ENCODE measurements around the gene TMEM98. TPM values are rescaled to one million over a fixed set of nuclear protein-coding genes. Genes with fewer than 3 reads are reported as not detected.

The TMEM98 gene
- total and polyA plus RNA-seq, 9 of the 15 experiments (the other 6 are each of a cell fraction or from before 2014, with no cell fraction given), result 33.5 to 164 (median 84.7) TPM

- no peak for TF ChIP-seq CBX8 (IDR thresholded peaks at IDR 0.05; ENCODE audit: borderline replicate concordance, extremely low read depth, low read depth, low read length, poor library complexity, severe bottlenecking)
- peak; percentile 27 for TF ChIP-seq CBFA2T2 (conservative IDR thresholded peaks at IDR 0.05)
- TF ChIP-seq MED1 (CRISPR knock-in tag; IDR thresholded peaks at IDR 0.05; ENCODE audit: borderline replicate concordance), result no peak
- no peak for TF ChIP-seq HOXB6 (CRISPR knock-in tag; IDR thresholded peaks at IDR 0.05; ENCODE audit: borderline replicate concordance)
These were observed 45.9 kb upstream of the TMEM98 start (continued) for GRCh38 chr17:32882029-32882428.

- DNase-seq (ENCODE audit: extremely low read depth in 1 of 4, low spot score in 3 of 4) (peak; percentile 47 to 80 (median 60)), FAIRE-seq (peak; percentile 67), ATAC-seq (peak; percentile 75)
- peak overlapping the region; percentile 43 for H3K4me2 ChIP-seq (ENCODE audit: insufficient read depth, low read length)
- WGBS (ENCODE audit: insufficient coverage, low coverage, missing lambda C conversion rate), result 28% methylated on average over 4 of the region's 4 CpGs
- peak overlapping the region; percentile 40 for H2AFZ ChIP-seq (ENCODE audit: low read depth, low read length)
- BruUV-seq (replicated peaks), result no TSS peak
- H3K27me3 ChIP-seq (ENCODE audit: control insufficient read depth in 2 of 2, insufficient read depth in 2 of 2, low read length in 2 of 2), result no peaks in the 10 kb centered on the region
- POLR2A ChIA-PET, result interaction anchor here (0.6 to 0.8 kb wide), 2 partner anchors 170 to 411 kb away, joined by 3 to 4 read pairs; no protein-coding TSS in a partner anchor
- no peaks in the 10 kb centered on the region for H3K9me1 ChIP-seq (ENCODE audit: control insufficient read depth, insufficient read depth, low read length)
- H3K27ac ChIP-seq (ENCODE audit: extremely low read depth, low read depth, low read length), result no peak overlapping the region; the same call in 2 of the 3 replicates
- H4K20me1 ChIP-seq (replicated peaks; ENCODE audit: control insufficient read depth, insufficient read depth, low read length), result no peaks in the 10 kb centered on the region
- H3K4me3 ChIP-seq, result no peak overlapping the region
- intact Hi-C loops (cut with micrococcal nuclease) (no loop called here), in situ Hi-C loops (cut with MboI) (no loop called here)
- no peak overlapping the region for H3K9ac ChIP-seq (ENCODE audit: insufficient read depth in 1 of 2, low read depth in 2 of 2, low read length in 2 of 2)
- CTCF ChIA-PET (ENCODE audit: low intra/inter-chr PET ratio), result interaction anchor here (0.7 kb wide), 1 partner anchor 98 kb away, joined by 3 read pairs; no protein-coding TSS in a partner anchor
- no peaks in the 10 kb centered on the region for H3K79me2 ChIP-seq (ENCODE audit: control insufficient read depth, insufficient read depth, low read length)
- H3K36me3 ChIP-seq (ENCODE audit: control insufficient read depth, insufficient read depth, low read length), result no peaks in the 10 kb centered on the region
- H3K9me3 ChIP-seq (replicated peaks; ENCODE audit: control insufficient read depth, insufficient read depth, low read depth, low read length), result no peaks in the 10 kb centered on the region
- peaks cover 5 to 16% of the 10 kb centered on the region in 2 experiments; a peak in 4 of 5 replicates for H3K4me1 ChIP-seq (replicated peaks in 1 of 2; ENCODE audit: control insufficient read depth in 2 of 2, insufficient read depth in 2 of 2, low read length in 2 of 2)
- TF ChIP-seq BCL6 (CRISPR knock-in tag; IDR thresholded peaks at IDR 0.05) (no peak), POLR3A (IDR thresholded peaks at IDR 0.05; ENCODE audit: borderline replicate concordance, extremely low read depth, insufficient read depth, insufficient read length) (no peak), PKNOX1 (IDR thresholded peaks at IDR 0.05) (peak; percentile 93), NFE2 (IDR thresholded peaks at IDR 0.05; ENCODE audit: low read depth) (peak; percentile 7; the same call in 1 of the 2 replicates), HDAC1 (IDR thresholded peaks at IDR 0.05) (peak in 1 of 2 experiments; percentile 55; a peak in 1 of 4 replicates)
- TF ChIP-seq, protein P1, sequence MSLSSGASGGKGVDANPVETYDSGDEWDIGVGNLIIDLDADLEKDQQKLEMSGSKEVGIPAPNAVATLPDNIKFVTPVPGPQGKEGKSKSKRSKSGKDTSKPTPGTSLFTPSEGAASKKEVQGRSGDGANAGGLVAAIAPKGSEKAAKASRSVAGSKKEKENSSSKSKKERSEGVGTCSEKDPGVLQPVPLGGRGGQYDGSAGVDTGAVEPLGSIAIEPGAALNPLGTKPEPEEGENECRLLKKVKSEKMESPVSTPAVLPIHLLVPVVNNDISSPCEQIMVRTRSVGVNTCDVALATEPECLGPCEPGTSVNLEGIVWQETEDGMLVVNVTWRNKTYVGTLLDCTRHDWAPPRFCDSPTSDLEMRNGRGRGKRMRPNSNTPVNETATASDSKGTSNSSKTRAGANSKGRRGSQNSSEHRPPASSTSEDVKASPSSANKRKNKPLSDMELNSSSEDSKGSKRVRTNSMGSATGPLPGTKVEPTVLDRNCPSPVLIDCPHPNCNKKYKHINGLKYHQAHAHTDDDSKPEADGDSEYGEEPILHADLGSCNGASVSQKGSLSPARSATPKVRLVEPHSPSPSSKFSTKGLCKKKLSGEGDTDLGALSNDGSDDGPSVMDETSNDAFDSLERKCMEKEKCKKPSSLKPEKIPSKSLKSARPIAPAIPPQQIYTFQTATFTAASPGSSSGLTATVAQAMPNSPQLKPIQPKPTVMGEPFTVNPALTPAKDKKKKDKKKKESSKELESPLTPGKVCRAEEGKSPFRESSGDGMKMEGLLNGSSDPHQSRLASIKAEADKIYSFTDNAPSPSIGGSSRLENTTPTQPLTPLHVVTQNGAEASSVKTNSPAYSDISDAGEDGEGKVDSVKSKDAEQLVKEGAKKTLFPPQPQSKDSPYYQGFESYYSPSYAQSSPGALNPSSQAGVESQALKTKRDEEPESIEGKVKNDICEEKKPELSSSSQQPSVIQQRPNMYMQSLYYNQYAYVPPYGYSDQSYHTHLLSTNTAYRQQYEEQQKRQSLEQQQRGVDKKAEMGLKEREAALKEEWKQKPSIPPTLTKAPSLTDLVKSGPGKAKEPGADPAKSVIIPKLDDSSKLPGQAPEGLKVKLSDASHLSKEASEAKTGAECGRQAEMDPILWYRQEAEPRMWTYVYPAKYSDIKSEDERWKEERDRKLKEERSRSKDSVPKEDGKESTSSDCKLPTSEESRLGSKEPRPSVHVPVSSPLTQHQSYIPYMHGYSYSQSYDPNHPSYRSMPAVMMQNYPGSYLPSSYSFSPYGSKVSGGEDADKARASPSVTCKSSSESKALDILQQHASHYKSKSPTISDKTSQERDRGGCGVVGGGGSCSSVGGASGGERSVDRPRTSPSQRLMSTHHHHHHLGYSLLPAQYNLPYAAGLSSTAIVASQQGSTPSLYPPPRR (CRISPR knock-in tag; IDR thresholded peaks at IDR 0.05; ENCODE audit: borderline replicate concordance), result no peak
These were observed 45.2 kb upstream of the TMEM98 start for GRCh38 chr17:32882734-32883133.

All from K562 (cell line).